K562 (cell line): Measurements from ENCODE around the gene APOC4. TPM values are rescaled to one million over a fixed set of nuclear protein-coding genes. Genes with fewer than 3 reads are reported as not detected.

Source experiments
- CBX2 ChIP-seq: fragments of 200-600 bp; sonication (generic); IDR thresholded peaks from one replicate; pipeline ENCODE4 v1.6.1; 2012; ENCODE audit warnings: mild to moderate bottlenecking, low read length, inconsistent platforms; ENCODE audit not compliant: insufficient read depth, poor library complexity, severe bottlenecking
- CC2D1A ChIP-seq: fragments of 450-650 bp; IDR thresholded peaks from 2 replicates; pipeline ENCODE4 v1.6.1; 2017; ENCODE audit warnings: mild to moderate bottlenecking
- ETV5 ChIP-seq: sonication (generic); formaldehyde crosslinking; IDR thresholded peaks from 2 replicates; pipeline ENCODE4 v1.4.0; 2020; ENCODE audit warnings: low read depth, mild to moderate bottlenecking, missing genetic modification reagents
- FOXJ3 ChIP-seq: sonication (generic); formaldehyde crosslinking; IDR thresholded peaks from 2 replicates; pipeline ENCODE4 v1.4.0; 2020; ENCODE audit warnings: mild to moderate bottlenecking, missing genetic modification reagents
- HMG20B ChIP-seq: fragments of 250-450 bp; sonication (Bioruptor Pico); IDR thresholded peaks from 2 replicates; pipeline ENCODE4 v1.5.0; 2021; ENCODE audit warnings: mild to moderate bottlenecking
- ILF3 ChIP-seq: fragments of 450-650 bp; IDR thresholded peaks from 2 replicates; pipeline ENCODE4 v1.6.1; 2018; ENCODE audit warnings: antibody characterized with exemption, mild to moderate bottlenecking, moderate library complexity, borderline replicate concordance
- KLF1 ChIP-seq: fragments of 450-650 bp; IDR thresholded peaks from 2 replicates; pipeline ENCODE4 v1.6.1; 2016; ENCODE audit warnings: missing genetic modification characterization, missing compliant biosample characterization
- NR2C1 ChIP-seq, 2 experiments: fragments of 450-650 bp; IDR thresholded peaks; 2 replicates each; pipeline ENCODE4 v1.6.1; 2017; ENCODE audit warnings: mild to moderate bottlenecking in 2 of 2, antibody characterized with exemption in 1 of 2, inconsistent platforms in 1 of 2, missing compliant biosample characterization in 1 of 2, missing genetic modification characterization in 1 of 2
- OTX1 ChIP-seq: fragments of 450-650 bp; formaldehyde crosslinking; IDR thresholded peaks from 2 replicates; pipeline ENCODE4 v1.4.0; 2022; ENCODE audit warnings: mild to moderate bottlenecking
- RERE ChIP-seq: sonication (generic); formaldehyde crosslinking; IDR thresholded peaks from 2 replicates; pipeline ENCODE4 v1.8.0; 2023; ENCODE audit warnings: missing genetic modification reagents, mild to moderate bottlenecking, borderline replicate concordance
- SMC3 ChIP-seq: conservative IDR thresholded peaks from 2 replicates; pipeline ENCODE4 v1.6.1; 2011; ENCODE audit warnings: low read depth, low read length, improper control_type of control experiment; ENCODE audit not compliant: insufficient read depth
- TFAP4 ChIP-seq: sonication (generic); formaldehyde crosslinking; IDR thresholded peaks from 2 replicates; pipeline ENCODE4 v1.8.0; 2022; ENCODE audit warnings: missing genetic modification reagents, mild to moderate bottlenecking, moderate library complexity, borderline replicate concordance
- USF2 ChIP-seq: sonication (generic); formaldehyde crosslinking; IDR thresholded peaks from 2 replicates; pipeline ENCODE4 v1.5.0; 2020; ENCODE audit warnings: missing genetic modification reagents
- ZBTB33 ChIP-seq: sonication (generic); formaldehyde crosslinking; IDR thresholded peaks from 2 replicates; pipeline ENCODE4 v1.8.1; 2023; ENCODE audit warnings: mild to moderate bottlenecking, missing genetic modification reagents
- ZKSCAN3 ChIP-seq: fragments of 250-450 bp; sonication (Bioruptor Pico); IDR thresholded peaks from 2 replicates; pipeline ENCODE4 v1.4.0; 2020
- polyA plus RNA-seq, 8 experiments: library from polyadenylated mRNA; depleted of rRNA in 4 of 8; stranded (reverse) in 5 of 8; unstranded in 3 of 8; fragments of >200 nt; fragmentation: Nextera tagmentation in 2 of 8; fragmentation: Illumina TruSeq in 1 of 8; extraction: Ambion mirVana in 2 of 8; extraction: Trizol in 1 of 8; gene quantifications; 2 replicates each; pipeline versions ENCODE4 v1.2.1 to v1.2.3, GENCODE V29; 2011 to 2014; ENCODE audit warnings: inconsistent platforms in 1 of 8, missing spikeins in 1 of 8
- total RNA-seq, 7 experiments: library from RNA; depleted of rRNA in 6 of 7; stranded (reverse); fragments of >200 nt in 6 of 7; fragmentation: Illumina TruSeq in 2 of 7; extraction: Trizol in 2 of 7; gene quantifications; 2 replicates each; pipeline versions ENCODE4 v1.2.1 to v1.2.3, GENCODE V29; 2011 to 2021; ENCODE audit warnings: low replicate concordance in 1 of 7

Gene APOC4
- total and polyA plus RNA-seq, 9 of the 15 experiments (the other 6 are each of a cell fraction or from before 2014, with no cell fraction given): 0.46 TPM; not detected in 8

- TF ChIP-seq RERE (CRISPR knock-in tag) (no peak), CBX2 (no peak), KLF1 (tag) (no peak), OTX1 (CRISPR knock-in tag) (no peak), NR2C1 (IDR thresholded peaks at IDR 0.05) (no peak), NR2C1 (tag; IDR thresholded peaks at IDR 0.05) (no peak), CC2D1A (peak; percentile 45; the same call in 1 of the 2 replicates), SMC3 (peak; percentile 80), USF2 (no peak), HMG20B (CRISPR knock-in tag) (no peak), FOXJ3 (CRISPR knock-in tag) (no peak), ETV5 (CRISPR knock-in tag) (no peak; the same call in 1 of the 2 replicates), ILF3 (no peak), ZKSCAN3 (CRISPR knock-in tag) (no peak), TFAP4 (CRISPR knock-in tag) (peak; percentile 41; the same call in 1 of the 2 replicates), ZBTB33 (CRISPR knock-in tag) (peak; percentile 46; the same call in 1 of the 2 replicates)
These were observed 38.2 kb upstream of the APOC4 start (continued) for GRCh38 chr19:44903602-44904425.
